ENCODE data around the gene OSBPL1A. TPM values are rescaled to one million over a fixed set of nuclear protein-coding genes. Genes with fewer than 3 reads are reported as not detected.

The OSBPL1A gene
- total and polyA plus RNA-seq, 12 donors = 18.7 to 116 (median 60.0) TPM

DNA sequence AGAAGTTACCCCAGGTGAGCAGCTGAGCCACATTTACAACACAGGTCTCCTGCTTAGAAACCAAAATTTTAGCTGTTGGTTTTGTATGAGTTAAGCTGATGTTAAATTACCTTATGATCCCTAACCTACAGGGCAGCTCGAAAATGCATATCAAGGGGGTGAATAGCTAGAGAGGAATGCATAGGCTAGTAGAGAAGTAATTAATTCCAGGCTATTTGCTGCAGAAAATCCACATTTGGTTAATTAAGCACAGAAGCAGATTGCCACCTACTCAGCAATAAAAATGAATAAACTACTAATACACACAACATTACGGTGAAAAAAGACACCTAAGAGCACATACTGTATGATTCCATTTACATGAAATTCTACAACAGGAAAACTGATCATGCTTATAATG, 91.4 kb downstream of the OSBPL1A start:
- H3K27me3 ChIP-seq = no peaks in the 10 kb centered on the region
- WGBS, 4 donors = 87 to 95% (median 90%) methylated on average over 2 of the region's 2 CpGs
- intact Hi-C loops (cut with DNase I) = no loop called here
- H3K4me3 ChIP-seq = no peak overlapping the region
- no peak overlapping the region for H3K27ac ChIP-seq
- H3K36me3 ChIP-seq (replicated peaks in 1 of 2) = no peaks in the 10 kb centered on the region
- H3K9me3 ChIP-seq (replicated peaks in 1 of 3) = no peaks in the 10 kb centered on the region
- no peak for DNase-seq
- TF ChIP-seq POLR2A (IDR thresholded peaks at IDR 0.05) = no peak
- TF ChIP-seq, protein P1, sequence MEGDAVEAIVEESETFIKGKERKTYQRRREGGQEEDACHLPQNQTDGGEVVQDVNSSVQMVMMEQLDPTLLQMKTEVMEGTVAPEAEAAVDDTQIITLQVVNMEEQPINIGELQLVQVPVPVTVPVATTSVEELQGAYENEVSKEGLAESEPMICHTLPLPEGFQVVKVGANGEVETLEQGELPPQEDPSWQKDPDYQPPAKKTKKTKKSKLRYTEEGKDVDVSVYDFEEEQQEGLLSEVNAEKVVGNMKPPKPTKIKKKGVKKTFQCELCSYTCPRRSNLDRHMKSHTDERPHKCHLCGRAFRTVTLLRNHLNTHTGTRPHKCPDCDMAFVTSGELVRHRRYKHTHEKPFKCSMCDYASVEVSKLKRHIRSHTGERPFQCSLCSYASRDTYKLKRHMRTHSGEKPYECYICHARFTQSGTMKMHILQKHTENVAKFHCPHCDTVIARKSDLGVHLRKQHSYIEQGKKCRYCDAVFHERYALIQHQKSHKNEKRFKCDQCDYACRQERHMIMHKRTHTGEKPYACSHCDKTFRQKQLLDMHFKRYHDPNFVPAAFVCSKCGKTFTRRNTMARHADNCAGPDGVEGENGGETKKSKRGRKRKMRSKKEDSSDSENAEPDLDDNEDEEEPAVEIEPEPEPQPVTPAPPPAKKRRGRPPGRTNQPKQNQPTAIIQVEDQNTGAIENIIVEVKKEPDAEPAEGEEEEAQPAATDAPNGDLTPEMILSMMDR (IDR thresholded peaks at IDR 0.05) = no peak
- no peaks in the 10 kb centered on the region for H3K4me1 ChIP-seq (replicated peaks in 1 of 2)

DNA sequence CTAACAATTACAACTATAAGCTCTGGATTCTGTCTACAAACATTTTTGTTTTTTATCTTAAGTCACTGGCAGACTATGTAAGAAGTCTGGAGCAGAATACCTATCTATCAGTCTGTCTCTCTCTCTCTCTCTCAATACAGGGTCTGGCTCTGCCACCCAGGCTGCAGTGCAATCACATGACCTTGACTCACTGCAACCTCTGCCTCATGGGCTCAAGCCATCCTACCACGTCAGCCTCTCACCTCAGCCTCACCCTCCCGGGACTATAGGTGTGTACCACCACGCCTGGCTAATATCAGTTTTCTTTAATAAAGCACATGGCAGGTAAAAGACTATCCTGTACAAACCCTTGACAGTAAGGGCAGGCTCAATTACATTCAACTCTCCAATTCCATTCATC, 96.9 kb downstream of the OSBPL1A start:
- H3K27me3 ChIP-seq = no peaks in the 10 kb centered on the region
- no peak overlapping the region for H3K27ac ChIP-seq
- 84 to 97% (median 88%) methylated on average over 3 of the region's 3 CpGs for WGBS, 4 donors
- no peaks in the 10 kb centered on the region for H3K9me3 ChIP-seq (replicated peaks in 1 of 3)
- no peak overlapping the region for H3K4me3 ChIP-seq
- no peak for TF ChIP-seq POLR2A (IDR thresholded peaks at IDR 0.05)
- no peak for DNase-seq
- H3K36me3 ChIP-seq (replicated peaks in 1 of 2) = no peaks in the 10 kb centered on the region
- H3K4me1 ChIP-seq (replicated peaks in 1 of 2) = no peaks in the 10 kb centered on the region
- intact Hi-C loops (cut with DNase I) = no loop called here

DNA sequence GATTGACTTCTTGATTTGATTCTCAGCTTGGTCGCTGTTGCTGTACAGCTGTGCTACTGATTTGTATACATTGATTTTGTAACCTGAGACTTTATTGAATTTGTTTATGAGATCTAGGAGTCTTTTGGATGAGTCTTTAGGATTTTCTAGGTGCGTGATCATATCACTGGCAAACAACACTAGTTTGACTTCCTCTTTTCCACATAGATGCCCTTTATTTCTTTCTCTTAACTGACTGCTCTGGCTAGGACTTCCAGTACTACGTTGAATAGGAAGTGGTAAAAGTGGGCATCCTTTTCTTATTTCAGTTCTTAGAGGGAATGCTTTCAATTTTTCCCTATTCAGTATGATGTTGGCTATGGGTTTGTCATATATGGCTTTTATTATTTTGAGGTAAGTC, 101.3 kb downstream of the OSBPL1A start:
- Histone ChIP-seq H3K36me3 (replicated peaks in 1 of 2) (no peaks in the 10 kb centered on the region), H3K27ac (no peak overlapping the region), H3K4me1 (replicated peaks in 1 of 2) (no peaks in the 10 kb centered on the region), H3K27me3 (no peaks in the 10 kb centered on the region), H3K4me3 (no peak overlapping the region), H3K9me3 (replicated peaks in 1 of 3) (no peaks in the 10 kb centered on the region)
- no peak for TF ChIP-seq POLR2A (IDR thresholded peaks at IDR 0.05)
- TF ChIP-seq, protein P1 (IDR thresholded peaks at IDR 0.05) = no peak
- intact Hi-C loops (cut with DNase I) = no loop called here
- no peak for DNase-seq
- WGBS, 4 donors = 82 to 89% (median 85%) methylated on average over 3 of the region's 3 CpGs

DNA sequence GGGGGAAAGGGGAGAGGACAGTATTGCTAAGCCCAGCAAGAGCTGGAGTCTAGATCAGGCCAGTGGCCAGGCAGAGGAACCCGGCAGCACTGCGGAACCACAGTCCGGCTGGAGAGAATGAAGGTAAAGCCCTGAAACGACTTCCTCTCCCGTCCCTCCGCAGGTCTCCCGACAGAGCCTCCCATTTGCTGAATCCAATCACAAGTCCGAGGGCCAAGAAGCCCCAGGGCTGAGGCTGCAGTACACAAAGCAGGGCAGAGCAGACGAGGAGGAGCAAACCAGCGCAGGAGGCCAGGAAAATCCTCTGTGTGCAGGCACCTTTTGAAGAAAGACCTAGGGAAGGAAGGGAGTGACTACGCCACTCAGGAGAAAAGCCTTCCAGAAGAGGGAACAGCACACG, 104.4 kb downstream of the OSBPL1A start:
- H3K36me3 ChIP-seq (replicated peaks in 1 of 2) = no peaks in the 10 kb centered on the region
- no peak for DNase-seq
- no peak for TF ChIP-seq POLR2A (IDR thresholded peaks at IDR 0.05)
- TF ChIP-seq, protein P1 (IDR thresholded peaks at IDR 0.05) = no peak
- no peaks in the 10 kb centered on the region for H3K27me3 ChIP-seq
- H3K9me3 ChIP-seq (replicated peaks in 1 of 3) = no peaks in the 10 kb centered on the region
- H3K4me3 ChIP-seq = no peak overlapping the region
- intact Hi-C loops (cut with DNase I) = no loop called here
- no peaks in the 10 kb centered on the region for H3K4me1 ChIP-seq (replicated peaks in 1 of 2)
- 90 to 98% (median 93%) methylated on average over 11 to 12 of the region's 12 CpGs for WGBS, 4 donors
- no peak overlapping the region for H3K27ac ChIP-seq

DNA sequence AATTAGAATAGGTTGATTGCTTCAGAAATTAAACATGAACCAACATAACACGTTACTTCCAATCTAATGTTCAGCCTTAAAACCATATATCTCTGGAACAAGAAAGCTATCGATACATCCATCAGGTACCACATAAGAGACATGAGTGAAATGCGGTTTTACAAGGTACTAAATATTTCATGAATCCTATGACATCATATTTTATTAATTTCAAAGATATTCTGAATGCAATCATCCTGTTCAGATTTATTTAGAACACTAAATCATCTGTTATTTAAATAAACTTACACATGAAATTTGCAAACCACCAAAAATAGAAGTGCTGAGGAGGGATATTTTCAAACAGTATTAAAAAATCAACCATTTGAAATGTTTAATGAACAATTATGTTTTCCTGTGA, 119.0 kb downstream of the OSBPL1A start:
- H3K4me1 ChIP-seq (replicated peaks in 1 of 2) = peaks cover 0 to 25% of the 10 kb centered on the region in 2 donors
- no peak overlapping the region for H3K27ac ChIP-seq
- intact Hi-C loops (cut with DNase I) = no loop called here
- no peaks in the 10 kb centered on the region for H3K36me3 ChIP-seq (replicated peaks in 1 of 2)
- WGBS, 4 donors = 95 to 99% (median 97%) methylated on average over 3 of the region's 3 CpGs
- TF ChIP-seq POLR2A (IDR thresholded peaks at IDR 0.05) = no peak
- TF ChIP-seq, protein P1 (IDR thresholded peaks at IDR 0.05) = no peak
- H3K27me3 ChIP-seq = no peaks in the 10 kb centered on the region
- no peaks in the 10 kb centered on the region for H3K9me3 ChIP-seq (replicated peaks in 1 of 3)
- H3K4me3 ChIP-seq = no peak overlapping the region
- DNase-seq = no peak
